Measurements from ENCODE around the gene GPRC5A.

- TF ChIP-seq CTCF (IDR thresholded peaks at IDR 0.05; ENCODE audit: insufficient read depth, low read length) (no peak), POLR2AphosphoS5 (IDR thresholded peaks at IDR 0.05; ENCODE audit: low read depth) (no peak), GABPA (IDR thresholded peaks at IDR 0.05; ENCODE audit: low read depth) (no peak)
- TF ChIP-seq, protein P1, sequence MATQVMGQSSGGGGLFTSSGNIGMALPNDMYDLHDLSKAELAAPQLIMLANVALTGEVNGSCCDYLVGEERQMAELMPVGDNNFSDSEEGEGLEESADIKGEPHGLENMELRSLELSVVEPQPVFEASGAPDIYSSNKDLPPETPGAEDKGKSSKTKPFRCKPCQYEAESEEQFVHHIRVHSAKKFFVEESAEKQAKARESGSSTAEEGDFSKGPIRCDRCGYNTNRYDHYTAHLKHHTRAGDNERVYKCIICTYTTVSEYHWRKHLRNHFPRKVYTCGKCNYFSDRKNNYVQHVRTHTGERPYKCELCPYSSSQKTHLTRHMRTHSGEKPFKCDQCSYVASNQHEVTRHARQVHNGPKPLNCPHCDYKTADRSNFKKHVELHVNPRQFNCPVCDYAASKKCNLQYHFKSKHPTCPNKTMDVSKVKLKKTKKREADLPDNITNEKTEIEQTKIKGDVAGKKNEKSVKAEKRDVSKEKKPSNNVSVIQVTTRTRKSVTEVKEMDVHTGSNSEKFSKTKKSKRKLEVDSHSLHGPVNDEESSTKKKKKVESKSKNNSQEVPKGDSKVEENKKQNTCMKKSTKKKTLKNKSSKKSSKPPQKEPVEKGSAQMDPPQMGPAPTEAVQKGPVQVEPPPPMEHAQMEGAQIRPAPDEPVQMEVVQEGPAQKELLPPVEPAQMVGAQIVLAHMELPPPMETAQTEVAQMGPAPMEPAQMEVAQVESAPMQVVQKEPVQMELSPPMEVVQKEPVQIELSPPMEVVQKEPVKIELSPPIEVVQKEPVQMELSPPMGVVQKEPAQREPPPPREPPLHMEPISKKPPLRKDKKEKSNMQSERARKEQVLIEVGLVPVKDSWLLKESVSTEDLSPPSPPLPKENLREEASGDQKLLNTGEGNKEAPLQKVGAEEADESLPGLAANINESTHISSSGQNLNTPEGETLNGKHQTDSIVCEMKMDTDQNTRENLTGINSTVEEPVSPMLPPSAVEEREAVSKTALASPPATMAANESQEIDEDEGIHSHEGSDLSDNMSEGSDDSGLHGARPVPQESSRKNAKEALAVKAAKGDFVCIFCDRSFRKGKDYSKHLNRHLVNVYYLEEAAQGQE (IDR thresholded peaks at IDR 0.05; ENCODE audit: insufficient replicate concordance, low read depth) = no peak
Measured at GRCh38 chr12:12926571-12927071, 35.3 kb downstream of the GPRC5A start.

Measured in HL-60 (cell line).